GM12872 (cell line): ENCODE measurements around the gene ANKRD29.

Experiments
- TF ChIP-seq, protein P1 (sequence below): IDR thresholded peaks from 3 replicates; pipeline ENCODE4 v1.5.1; 2011; ENCODE audit warnings: low read depth, mild to moderate bottlenecking, low read length, moderate library complexity; ENCODE audit not compliant: insufficient read depth

The ANKRD29 gene

DNA sequence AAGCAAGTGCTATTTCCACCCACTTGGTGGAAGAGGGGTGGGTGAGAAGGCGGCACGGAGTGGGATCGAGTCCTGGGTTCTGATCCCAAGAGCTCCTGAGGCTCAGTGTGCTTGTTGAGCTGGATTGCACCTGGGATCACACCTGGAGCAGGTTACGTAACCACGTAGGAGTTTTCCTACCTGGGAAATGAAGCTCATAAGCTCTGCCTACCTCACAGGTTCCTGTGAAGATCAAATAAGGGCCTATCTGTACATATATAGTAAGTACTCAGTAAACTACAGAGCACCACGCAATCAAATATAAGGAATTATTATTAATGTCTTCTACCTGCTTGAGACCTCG is 87.4 kb downstream of the ANKRD29 start:
- TF ChIP-seq, protein P1, sequence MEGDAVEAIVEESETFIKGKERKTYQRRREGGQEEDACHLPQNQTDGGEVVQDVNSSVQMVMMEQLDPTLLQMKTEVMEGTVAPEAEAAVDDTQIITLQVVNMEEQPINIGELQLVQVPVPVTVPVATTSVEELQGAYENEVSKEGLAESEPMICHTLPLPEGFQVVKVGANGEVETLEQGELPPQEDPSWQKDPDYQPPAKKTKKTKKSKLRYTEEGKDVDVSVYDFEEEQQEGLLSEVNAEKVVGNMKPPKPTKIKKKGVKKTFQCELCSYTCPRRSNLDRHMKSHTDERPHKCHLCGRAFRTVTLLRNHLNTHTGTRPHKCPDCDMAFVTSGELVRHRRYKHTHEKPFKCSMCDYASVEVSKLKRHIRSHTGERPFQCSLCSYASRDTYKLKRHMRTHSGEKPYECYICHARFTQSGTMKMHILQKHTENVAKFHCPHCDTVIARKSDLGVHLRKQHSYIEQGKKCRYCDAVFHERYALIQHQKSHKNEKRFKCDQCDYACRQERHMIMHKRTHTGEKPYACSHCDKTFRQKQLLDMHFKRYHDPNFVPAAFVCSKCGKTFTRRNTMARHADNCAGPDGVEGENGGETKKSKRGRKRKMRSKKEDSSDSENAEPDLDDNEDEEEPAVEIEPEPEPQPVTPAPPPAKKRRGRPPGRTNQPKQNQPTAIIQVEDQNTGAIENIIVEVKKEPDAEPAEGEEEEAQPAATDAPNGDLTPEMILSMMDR: no peak

DNA sequence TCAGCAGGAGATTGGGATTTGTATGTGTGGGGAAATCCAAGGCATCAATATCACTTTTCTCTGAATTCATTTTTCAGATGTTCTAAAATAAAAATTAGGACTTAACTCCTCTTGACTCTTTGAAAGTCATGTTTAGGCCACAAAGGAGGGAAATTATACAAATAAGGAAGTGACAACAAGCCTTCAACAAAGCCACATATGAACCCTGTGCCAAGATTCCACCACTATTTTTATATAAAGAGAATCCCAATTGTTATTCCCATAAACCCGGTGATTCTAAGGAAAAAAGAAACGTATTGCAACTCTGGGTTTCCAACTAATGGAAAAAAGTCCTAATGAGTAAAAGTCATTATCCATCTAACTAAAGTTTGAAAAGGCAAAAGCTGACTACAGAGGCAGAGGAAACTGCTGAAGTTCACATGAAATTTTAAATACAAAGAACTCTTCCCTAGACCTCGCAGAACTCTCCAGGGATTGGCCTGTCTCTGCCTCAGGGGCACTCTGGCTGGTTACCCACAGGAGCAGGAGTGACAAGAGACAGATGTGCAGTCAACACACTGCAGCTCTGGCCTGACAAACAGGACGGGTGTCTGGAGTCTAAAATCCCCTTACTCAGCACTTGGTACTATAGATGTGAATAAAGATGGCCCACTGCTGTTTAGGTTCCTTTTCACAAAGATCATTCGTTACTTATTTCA is 88.0 kb downstream of the ANKRD29 start:
- TF ChIP-seq, protein P1: no peak

DNA sequence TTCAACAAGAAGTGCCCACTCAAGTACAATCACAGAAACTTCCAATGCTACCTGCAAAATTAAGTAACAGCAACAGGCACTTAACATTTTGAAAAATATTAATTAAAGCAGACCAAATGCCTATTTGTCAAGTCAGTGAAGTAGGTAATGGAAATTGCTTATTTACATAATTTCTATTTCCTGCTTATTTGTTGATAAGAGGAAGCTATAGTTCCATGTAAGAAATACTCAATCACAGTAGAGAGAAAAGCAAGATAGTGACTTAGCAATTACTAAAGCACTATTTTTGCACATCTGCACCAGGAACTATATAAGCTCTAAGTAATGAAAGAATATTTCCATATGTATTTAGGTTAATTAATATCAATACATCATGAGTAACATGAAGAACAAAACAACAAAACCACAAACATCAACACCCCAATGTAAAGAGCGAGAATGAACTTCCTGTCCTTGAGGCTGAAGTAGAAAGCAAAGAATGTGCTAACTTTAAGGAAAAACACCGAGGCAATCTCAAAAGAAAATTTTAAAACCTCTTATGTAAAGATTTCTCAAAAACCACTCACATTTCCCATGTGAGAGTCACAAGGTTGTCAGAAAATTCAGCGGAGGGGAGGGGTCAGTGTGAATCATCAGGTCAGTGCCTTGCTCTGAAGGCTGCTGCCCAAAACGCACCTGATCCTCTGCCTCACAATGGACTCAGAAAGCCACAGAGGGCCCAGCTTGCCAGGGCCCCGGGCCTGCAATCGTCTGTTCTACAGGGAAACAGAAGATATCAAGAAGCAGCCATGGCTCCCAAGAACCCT is 88.9 kb downstream of the ANKRD29 start:
- TF ChIP-seq, protein P1: no peak

DNA sequence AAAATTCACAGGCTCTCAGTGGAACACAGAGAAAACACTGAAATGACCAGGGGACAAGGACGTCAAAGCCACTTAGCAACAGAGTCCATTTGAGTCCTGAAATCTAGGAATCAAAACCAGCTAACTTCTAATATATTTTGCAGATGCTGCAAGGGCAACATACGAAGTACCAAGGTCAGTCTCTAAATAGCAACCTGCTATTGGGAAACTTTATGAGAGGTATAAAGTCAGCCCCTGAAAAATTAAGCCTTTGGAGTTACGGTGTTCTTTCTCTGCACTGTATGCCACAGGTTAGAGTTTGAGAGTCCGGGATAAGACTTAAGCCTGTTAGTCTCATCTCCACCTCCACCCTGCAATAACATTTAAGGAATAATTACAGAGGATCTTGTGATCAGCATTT is 89.7 kb downstream of the ANKRD29 start:
- TF ChIP-seq, protein P1: no peak

DNA sequence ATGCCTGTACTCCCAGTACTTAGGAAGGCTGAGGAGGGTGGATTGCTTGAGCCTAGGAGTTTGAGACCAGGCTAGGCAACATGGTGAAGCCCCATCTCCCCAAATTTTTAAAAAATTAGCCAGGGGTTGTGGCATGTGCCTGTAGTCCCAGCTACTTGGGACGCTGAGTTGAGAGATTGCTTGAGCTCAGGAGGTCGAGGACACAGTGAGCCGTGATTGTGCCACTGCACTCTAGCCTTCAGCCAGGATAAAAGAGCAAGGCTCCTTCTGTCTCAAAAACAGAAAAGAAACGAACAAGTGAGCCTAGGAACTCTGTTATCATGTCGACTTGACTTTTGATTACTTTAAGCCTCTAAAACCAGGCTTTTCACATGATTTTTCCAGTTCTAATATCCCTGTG is 90.1 kb downstream of the ANKRD29 start:
- TF ChIP-seq, protein P1: no peak

DNA sequence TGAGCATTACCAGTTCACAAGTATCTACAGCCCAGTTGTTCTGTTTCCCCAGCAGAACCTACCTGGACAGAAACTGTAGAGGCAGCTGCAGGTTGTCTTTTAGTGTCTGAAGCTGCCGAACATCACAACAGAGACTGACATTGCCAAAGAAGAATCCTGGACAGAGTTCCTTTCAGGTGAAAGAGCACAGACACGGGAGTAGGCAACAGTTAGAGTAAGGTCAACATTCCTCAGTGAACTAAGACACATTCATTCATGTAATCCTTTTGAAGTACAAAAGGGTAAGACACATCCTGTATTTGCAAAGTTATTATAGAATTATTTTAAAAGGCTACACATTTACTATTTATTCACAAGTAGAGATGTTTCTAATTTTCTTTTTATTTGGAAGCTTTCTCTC is 90.7 kb downstream of the ANKRD29 start:
- TF ChIP-seq, protein P1: no peak

DNA sequence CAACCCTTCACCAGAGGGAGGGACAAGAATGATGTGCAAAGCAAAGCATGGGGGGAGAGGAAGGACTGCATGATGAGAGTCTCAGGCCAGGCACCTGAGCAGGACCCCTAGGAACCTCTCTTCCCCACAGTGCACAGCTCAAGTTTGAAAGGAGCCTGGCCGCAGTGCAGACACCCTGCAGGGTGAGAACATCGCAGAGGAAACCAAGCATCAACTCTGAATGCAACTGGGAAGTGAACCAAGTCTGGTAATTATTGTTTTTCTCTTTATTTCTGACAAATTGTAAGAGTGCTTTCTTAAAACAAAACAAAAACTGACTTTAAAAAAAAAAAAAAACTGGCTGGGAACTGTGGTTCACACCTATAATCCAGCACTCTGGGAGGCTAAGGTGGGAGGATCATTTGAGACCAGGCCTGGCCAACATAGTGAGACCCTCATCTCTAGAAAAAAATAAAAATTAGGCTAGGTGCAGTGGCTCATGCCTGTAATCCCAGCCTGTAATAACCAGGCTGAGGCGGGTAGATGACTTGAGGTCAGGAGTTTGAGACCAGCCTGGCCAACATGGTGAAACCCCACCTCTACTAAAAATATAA is 91.7 kb downstream of the ANKRD29 start:
- TF ChIP-seq, protein P1: no peak
